ENCODE measurements around the gene DMD.
"Not testable (repeated sequence)": the region's sequence is repeated elsewhere in the genome, so short reads cannot be mapped to it uniquely, and the experiment has no call there.

The DMD gene

DNA sequence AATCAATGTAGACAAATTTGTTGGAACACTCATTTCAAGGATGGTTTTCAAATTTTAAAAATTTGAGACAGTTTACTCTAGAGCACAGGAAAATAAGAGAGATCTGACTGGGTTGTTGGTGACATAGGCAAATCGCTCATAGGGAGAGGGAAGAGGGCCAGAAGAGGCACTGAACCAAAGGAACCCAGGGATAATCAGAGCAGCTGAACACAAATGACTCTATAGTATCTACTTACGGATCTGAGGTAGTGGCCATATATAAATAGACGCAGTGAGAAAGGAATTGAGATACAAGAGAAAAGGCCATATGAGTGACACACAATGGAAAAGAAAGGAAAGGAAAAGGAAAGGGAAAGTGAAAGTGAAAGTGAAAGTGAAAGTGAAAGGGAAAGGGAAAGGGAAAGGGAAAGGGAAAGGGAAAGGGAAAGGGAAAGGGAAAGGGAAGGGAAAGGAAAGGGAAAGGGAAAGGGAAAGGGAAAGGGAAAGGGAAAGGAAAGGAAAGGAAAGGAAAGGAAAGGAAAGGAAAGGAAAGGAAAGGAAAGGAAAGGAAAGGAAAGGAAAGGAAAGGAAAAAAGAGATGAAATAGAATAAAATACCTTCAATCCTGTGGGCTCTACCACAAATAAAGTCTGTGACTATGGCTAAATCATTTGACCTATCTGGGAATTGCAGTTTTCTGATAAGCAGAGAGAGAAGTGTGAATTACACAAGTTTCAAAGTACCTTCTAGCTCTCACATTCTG is 759.2 kb downstream of the DMD start:
- no peak for DNase-seq

DNA sequence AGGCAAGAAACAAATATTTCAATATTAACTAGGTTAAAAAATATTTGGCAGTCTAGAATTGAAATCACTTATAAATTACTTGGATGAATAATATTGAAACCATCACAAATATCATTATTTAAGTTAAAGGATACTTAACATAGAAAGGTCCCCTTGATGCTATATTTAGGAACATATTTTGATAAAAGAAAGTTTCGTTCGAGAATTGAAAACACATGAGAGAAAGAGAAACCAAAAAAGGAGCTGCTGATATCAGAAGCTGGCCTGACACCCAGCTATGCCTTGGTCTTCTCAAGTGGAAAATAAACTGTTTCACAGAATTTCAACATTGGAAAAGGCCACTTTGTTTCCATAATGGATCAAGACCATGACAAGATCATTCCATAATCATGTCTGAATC is 762.4 kb downstream of the DMD start:
- no peak for DNase-seq

DNA sequence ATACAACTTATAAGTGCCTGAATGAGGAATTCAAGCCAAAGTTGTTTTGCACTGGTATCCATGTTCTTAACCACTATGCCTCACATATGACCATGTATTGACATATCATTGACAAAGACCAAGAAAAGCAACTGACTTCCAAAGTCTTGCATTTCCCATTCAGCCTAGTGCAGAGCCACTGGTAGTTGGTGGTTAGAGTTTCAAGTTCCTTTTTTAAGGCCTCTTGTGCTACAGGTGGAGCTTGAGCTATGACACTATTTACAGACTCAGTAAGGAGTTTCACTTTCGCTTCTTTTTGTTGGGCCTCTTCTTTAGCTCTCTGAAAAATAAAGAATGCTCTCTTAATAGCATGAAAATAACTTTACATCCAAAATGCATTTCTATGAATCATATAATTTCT is 763.0 kb downstream of the DMD start:
- no peak for DNase-seq

DNA sequence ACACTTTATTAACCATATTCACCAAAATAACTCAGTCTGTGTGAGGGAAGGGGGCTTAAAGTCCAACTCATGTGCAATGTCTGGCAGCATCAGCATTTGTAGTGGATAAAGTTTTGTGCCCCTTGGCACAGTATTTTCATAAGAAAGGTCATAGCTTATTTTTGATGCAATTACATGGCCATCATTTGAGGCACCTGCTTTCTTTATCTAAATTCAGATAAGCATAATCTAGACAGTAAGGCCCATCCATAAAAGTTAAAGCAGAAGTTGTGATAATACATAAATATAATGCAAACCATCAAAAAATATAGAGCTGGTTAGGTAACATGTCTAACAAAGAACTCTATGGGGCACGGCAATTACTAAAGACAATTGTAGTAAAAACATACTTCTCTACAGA is 763.7 kb downstream of the DMD start:
- no peak for DNase-seq

DNA sequence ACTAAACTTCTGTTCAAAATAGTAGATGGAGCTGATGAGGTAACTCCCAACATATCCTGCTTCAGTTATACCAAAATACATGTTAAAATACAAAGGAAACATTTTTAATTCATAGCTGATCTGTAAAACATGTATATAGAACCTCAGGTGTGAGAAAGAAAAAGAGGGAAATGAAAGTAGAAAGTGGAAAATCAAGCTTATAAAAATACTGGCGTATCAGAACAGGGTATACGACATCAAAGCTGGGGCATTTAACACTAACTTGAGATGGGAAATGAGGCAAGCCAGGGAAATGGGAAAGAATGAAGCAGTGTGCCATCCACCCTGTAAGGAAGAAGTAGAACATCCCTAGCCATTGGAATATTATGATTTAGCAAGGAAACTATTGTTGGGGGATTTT is 767.5 kb downstream of the DMD start:
- no peak for DNase-seq

DNA sequence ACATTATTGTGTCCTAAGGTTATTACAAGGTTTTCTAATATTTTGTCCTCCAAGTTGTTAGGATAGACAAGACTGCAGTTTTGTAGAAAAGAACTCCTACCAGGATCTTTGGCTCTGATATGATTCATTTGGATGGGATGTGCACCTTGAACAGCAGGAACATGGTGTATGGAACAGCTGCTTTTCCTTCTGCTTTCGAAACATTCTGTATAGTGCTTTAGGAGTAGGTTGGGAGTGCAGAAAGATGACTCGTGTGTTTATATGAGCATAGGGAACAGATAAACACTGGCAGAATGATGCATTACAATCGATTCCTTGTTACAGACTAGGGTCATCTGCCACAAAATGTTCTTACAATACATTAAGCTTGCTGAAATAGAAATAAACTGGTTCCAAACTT is 790.1 kb downstream of the DMD start:
- no peak for DNase-seq

DNA sequence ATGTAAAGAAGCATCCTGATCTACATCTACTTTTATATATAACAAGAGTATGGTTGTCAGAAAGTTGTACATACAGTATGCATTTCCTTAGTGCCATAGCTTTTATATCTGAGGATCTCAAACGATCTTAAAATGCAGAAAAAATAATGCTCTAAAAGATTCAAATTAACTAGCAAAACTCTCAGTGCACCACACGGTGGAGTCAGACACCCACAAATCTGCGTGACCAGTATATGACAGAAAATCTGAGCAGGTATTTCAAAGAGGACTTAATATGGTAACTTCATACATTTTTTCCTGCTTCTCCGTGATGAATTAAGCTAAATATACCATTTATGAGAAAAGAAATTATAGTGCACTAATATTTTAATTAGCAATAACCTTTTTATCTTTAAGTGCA is 803.0 kb downstream of the DMD start:
- no peak for DNase-seq

DNA sequence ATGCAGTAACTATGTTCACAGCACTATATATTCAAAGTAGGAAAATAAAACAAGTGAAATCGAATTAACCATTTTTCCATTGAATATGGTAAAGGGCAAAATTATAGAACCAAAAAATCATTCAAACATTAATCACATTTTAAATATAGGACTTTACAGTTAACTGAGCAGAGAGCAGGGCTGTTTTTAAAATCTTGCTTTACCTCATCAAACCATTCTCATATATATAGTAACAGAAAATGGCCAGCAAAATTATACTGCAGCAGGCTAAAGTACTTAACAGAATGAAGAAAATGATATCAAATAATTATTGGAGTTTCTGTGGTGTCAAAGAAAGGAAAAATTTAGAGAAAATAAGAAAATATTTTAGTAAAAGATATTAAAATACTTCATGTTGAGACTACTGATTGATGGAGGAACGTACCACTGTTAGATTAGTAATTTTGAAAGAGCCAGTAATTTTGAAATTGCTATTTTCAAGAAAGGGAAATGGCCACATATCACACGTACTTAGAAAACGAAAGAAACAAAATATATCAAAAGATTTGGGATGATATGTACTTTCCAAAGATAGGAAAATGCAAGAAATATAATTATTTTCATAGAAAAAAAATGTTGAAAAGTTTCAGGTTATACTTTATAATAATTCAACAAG is 813.7 kb downstream of the DMD start:
- no peak for DNase-seq

DNA sequence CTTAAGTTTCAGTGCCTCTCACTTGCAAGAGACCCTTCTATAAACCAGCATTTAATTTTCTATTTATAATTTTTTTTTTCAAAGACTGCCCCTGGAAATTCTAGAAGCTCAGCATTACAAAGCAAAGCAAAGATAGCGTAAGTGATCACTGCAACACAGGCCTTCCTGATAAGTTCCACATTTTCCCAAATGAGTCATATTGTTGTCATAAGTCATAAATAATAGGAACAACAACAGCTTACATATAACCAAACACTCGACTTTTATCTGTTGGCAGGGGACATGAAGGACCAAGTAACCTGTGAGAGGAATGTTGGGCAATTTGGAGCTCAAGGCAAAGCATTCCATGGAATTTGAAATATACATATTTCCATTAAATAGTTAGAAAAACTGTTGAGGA is 815.5 kb downstream of the DMD start:
- DNase-seq, result no peak

DNA sequence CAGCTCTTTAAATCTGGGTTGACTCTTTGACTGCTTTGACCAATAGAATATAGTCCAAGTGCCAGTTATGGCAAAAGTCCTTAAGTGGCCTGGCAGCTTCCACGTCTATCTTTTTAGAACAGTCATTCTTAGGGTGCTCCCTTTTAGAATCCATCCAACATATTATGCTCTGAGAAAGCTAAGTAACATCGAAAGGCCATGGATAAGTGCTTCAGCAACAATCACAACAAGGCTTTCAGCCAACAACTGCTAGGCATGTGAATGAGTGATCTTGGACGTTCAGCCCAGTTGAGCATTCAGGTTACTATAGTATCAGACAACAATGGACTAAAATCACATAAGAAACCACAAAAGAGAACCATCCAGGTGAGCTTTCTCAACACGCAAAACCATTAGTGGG is 818.7 kb downstream of the DMD start:
- no peak for DNase-seq

DNA sequence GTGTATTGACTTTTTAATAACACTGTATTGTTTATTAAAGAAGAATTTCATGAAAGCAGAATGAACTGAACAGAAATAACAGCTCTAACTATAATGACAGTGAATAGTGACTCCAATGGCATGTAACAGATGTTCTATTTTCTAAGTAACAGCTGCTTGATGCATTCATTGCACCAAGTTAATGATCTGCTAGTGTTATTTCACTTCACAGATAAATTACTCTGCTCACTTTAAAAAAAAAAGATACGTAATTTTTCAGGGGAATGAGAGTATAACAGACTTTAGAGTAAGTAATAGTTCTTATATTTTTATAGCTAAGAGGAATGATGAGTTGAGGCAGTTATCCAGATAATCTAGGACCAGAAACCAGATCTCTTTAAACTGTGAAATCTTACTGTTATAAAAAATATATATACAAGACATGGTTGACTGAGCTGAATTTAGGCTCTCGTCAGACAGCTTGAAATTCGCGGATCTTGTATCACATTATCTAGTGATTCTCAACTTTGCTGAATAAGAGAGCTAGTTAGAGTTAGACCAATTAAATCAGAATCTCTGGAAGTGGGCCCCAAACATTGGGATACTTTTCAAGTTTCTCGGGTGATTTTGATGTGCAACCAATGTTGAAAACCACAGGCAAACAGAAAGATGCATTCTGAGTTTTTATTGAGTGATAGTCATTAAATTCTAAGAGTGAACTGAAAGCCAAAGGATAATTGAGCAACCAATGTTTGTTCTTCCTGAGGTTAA is 840.7 kb downstream of the DMD start:
- DNase-seq, result no peak

DNA sequence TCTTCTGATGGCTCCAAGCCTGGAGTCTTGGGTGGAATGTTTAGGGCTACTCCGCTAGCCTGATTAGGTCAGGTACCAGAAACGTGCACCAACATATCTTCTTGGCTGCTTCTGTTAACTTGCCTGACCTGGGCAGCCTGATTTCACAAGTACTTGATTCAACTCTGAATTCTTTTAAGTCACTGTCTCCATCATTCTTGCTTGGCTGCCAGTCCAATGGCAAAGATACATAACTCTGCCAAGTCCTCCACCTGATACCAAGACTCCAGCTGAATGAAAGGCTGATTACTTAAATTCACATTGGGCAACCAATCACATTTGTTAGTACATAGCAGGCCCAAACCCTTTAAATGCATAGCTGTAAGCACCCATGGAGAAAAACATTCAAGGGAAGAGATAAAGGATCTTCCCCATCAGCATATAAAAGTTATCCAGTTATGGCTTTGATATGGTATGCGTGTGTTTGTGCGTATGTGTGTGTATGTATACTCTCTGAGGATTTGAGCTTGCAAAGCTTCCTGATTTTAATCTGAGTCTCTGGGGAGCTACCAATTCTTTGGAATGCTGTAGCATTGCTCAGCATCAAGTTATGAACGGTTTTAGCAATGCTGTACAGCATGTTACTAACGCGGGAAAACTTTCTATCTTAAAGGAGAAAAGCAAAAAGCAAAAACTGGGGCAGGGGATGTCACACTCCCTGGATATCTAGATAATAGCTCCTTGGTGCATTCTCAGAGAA is 917.2 kb downstream of the DMD start:
- no peak for DNase-seq

DNA sequence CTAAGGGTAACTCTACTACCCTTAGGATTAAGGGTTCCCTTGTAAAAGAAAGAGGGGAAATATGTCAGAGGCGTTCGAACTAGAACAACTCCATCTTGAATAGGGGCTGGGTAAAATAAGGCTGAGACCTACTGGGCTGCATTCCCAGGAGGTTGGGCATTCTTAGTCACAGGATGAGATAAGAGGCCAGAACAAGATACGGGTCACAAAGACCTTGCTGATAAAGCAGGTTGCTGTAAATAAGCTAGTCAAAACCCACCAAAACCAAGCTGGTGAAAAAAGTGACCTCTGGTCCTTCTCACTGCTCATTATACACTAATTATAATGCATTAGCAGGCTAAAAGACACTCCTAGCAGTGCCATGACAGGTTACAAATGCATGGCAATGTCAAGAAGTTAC is 922.0 kb downstream of the DMD start:
- no peak for DNase-seq

DNA sequence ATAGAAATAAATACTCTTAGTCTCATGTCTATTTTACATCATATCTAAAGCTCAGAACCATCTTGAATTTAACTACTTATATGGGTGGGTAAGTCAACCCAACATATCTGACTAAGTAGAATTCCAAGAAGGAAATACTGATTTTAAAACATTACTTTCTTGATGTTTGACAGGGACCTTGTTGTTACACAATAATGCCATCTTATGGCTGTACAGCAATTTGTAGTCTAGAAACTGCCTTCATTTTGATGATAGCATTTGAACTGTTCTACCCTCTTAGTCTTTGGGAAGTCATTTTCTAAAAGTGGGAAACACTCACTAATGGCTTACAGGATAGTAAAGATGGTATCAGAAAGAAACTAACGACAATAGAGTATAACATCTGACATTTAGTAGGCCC is 929.5 kb downstream of the DMD start:
- DNase-seq, result no peak

DNA sequence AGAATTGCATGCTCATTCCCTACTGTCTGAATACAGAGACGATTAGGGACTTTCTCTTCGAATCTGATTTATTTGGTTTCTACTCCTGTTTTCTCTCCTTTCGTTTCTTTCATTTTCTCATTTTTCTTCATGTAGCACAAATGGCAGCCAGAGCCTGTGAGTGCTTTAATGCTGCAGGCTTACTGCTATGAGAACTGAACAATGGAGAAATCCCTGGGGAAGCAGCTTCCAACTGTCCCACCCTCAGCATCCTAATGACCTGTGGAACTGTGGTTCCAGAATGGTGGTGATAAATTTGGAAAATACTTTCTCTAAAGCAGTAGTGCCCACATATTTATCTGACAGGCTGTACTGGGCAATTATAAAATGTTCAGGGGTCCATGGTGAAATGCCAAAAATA is 930.4 kb downstream of the DMD start:
- DNase-seq, result no peak

DNA sequence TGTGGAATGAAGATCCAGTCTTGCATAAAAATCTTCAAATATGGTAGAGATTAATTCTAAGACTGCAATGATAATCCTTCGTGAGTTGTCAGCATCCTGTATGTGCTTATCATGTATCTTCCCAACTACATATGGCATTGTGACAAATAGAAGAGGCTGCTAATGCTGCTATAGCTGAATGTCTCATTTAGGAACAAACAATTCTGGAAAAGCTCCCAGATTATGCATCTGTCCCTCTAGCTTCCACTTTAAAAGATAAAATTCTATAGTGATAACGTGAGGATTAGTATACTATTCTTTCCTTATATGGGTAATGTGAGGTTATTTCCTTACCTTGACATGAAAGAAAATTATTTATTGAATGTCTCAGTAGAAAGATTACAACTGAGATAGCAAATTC is 930.9 kb downstream of the DMD start:
- DNase-seq, result no peak

DNA sequence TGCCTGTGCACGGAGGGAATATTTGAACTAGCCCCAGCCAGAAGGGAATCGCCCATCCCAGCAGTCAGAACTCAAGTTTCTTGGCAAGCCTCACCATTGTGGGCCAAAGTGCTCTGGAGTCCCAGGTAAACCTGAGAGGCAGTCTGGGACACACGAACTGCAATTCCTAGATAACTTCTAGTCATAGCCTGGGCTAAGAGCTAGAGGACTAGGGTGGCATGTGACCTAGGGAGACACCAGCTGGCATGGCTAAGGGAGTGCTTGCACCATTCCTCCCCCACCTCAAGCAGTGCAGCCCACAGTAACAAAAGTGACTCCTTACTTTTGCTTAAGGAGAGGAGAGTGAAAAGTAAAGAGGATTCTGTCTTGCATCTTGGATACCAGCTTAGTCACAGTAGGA is 935.2 kb downstream of the DMD start:
- no peak for DNase-seq

DNA sequence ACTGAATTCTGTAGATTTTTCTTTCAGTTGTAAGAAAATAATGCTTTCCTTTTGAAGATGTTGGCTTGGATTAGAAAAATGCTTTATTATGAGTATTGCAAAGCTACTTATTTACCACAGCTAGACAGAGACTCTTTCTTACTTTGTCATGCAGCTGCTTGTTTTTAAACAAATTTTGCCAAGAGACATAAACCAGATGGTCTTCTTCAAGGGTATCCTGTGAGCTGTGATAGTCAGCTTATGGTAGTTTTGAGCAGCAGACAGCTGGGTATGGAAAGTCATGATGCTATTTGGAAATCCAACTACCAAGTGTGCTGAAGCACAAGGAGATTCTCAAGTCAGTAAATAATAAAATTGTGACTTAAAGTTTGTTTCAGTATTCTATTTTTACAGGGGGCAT is 941.5 kb downstream of the DMD start:
- DNase-seq, result no peak

DNA sequence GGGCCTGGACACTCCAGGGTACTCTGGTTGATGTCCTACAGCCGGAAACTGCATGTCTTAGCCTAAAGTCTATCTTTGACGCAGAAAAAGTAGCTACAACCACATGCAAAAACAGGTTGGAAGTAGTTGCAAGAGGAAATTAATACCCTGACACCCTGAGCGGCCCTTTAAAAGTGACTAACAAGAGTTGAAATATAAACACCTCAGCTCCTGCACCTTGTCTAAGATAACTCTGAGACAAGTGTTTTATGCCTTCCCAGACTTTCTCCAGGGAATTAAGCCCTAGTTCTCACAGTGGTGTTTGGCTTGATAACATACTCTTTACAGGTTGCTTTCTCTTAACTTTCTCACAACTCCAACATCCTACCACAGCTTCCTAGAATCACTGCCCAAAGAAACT is 943.1 kb downstream of the DMD start:
- no peak for DNase-seq

DNA sequence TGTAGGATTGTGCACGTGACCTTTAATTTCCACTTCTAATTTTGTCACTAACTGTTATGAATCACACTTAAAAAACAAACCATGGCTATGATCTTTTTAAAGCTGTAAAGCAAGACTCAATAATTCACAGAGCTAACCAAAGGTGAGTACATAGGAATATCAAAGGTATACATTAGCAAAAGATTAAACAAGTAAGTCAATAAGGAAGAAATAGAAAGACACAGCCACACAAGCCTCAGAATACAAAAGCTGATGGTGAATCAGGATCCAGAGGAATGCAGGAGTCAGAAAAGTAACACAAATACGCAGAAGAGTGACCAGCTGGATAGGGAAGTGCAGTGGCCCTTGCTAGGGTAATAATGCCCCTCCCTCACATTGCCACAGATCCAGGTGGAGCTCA is 943.6 kb downstream of the DMD start:
- no peak for DNase-seq

DNA sequence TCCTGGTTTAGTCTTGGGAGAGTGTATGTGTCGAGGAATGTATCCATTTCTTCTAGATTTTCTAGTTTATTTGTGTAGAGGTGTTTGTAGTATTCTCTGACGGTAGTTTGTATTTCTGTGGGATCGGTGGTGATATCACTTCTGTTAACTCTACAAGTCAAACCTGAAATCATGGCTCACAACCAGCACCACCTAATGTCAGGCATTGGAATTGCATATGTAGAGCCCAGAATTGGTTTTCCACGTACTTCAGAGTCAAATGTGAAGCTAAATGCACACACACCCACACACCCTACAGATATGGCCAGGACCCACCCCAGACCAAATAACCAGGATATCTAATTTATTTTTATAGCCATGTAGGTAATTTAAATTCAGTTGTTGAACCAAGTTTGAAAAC is 964.7 kb downstream of the DMD start:
- not testable (repeated sequence) for DNase-seq

DNA sequence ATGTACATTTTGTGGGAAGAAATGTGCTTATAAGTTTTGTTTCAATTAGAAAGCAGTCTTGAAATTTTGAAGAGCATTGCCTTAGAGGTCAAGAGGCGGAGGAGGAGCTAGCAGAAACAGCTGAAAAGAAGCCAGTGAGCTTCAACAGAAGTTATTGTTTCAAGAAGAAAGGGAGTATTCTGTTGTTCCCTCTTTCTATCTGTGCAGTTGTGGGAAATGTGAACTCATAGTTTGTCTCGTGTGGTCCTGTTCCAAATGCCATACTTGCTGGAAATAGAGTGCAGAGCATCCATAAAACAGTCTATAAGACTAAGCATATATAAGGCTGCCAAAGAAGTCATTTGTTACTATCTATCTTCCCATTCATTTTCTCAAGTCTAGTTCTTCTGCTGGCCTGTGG is 1015.7 kb downstream of the DMD start:
- DNase-seq, result no peak

DNA sequence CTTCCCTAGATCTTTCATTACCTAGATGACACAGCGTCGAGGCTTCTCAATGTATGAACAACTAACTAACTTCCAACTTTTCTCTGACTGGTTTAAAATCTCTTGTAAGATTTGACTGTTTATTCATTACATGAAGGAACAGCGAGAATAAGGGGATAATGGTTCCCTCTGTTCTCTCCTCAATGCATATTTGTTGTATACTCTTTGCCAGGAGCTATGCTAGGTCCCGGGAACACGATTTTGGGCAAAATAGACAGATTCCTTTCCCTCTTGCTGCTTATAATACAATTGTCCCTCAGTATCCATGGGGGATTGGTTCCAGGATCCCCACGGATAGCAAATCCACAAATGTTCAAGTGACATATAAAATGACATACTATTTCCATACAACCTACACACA is 1020.0 kb downstream of the DMD start:
- no peak for DNase-seq

DNA sequence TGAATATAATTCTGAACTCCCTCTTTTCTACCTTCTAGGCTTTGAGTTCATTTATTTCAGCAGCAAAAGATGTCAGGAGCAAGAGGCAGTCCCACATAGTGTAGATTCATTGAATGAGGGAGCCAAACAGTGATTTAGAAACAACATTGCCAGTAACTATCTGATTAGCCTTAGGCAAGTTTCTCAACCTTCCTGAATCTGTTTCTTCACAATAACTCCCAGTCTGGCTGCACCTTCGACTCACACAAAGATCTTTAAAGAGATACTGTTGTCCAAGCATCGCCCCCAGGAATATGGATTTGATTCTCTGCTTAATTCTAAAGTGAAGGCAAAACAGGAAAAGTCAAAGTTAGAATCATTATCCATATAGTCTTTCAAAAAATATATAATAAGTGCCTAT is 1026.2 kb downstream of the DMD start:
- DNase-seq, result no peak

Data from kidney glomerular epithelial cell (primary cell).